ENCODE data around the gene ANTKMT.
"Not testable (repeated sequence)": the region's sequence is repeated elsewhere in the genome, so short reads cannot be mapped to it uniquely, and the experiment has no call there.

ANTKMT gene

GRCh38 chr16:700684-701584 is 20.0 kb upstream of the ANTKMT start:
- peak; percentile 44 for DNase-seq (ENCODE audit: low read depth)

- no peak for DNase-seq (ENCODE audit: low read depth)
These were observed 18.6 kb upstream of the ANTKMT start for GRCh38 chr16:702341-702740.

DNA sequence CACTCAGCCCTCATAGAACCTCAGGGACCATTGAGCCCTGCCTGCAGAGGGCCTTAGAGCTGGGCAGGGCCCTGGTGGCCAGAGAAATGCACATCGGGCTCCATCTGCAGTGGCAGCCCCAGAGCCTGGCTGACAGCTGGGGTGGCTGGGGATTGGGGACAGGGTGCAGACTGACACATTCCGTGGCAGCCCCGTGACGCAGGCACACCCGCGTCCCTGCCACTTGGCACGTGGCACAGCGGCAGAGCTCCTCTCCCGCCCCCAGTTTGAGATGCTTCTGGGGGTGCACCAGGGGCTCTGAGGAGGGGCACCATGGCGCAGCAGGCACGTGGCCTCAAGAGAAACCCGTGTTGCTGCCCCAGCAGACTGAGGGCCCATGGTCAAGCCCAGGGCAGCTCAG is 17.5 kb upstream of the ANTKMT start:
- no peak for DNase-seq (ENCODE audit: low read depth)

DNA sequence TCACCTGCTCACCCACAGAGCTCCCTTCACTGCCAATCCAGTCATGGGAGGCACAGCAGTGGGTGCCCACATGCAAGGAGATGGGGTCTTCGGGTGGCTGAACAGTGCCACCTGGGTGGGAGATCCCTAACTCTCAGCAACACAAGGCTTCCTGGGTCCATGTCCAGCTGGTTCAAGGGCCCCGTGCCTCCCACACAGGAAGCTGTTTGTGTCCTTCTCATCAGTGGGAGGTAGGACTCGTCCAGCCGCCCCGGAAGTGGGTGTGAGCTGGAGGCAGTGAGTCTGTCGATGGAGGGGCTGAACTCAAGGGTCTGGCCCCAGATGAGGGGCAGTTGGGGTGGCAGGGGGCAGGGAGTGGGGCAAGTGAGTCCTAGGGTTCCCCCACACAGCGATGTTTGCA is 16.9 kb upstream of the ANTKMT start:
- no peak for DNase-seq (ENCODE audit: low read depth)

DNA sequence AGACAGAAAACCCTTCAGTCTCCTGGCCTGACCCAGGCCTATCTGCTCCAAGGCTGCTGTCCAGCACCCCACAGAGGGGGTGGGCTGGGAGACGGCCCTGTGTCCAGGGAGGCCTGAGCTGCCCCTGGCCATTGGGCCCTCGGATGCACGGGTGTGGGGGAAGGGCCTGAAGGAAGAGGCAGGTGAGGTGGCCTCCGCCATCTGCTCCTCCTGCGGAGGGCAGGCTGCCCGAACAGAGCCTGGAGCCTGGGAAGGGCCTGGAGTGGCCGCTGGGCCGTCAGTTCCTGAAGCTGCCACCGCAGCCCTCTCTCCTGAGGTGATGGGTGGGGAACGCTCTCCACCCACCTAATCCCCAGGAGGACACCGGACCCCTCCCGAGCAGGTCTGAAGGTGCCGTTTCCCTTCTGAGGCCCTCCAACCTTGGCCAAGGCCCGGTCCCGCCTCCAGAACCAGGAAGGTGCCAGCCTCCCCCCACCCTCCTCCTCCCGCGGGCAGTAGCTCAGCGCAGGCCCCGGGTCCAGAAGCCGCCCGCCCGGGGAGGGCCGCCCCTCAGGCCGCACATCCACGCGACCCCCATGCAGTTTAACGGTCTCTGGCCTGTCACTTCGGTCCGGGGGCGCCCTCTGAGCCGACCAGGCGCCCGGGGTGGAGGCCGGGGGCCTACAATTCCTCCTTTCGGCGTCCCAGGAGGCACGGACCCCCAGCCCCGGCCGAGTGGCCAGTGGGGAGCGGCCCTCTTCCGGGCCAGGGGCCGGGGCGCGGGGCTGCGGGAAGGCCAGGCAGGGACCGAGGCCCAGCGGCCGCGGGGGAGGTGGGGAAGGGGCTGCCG is 16.2 kb upstream of the ANTKMT start:
- DNase-seq (ENCODE audit: low read depth), result no peak

DNA sequence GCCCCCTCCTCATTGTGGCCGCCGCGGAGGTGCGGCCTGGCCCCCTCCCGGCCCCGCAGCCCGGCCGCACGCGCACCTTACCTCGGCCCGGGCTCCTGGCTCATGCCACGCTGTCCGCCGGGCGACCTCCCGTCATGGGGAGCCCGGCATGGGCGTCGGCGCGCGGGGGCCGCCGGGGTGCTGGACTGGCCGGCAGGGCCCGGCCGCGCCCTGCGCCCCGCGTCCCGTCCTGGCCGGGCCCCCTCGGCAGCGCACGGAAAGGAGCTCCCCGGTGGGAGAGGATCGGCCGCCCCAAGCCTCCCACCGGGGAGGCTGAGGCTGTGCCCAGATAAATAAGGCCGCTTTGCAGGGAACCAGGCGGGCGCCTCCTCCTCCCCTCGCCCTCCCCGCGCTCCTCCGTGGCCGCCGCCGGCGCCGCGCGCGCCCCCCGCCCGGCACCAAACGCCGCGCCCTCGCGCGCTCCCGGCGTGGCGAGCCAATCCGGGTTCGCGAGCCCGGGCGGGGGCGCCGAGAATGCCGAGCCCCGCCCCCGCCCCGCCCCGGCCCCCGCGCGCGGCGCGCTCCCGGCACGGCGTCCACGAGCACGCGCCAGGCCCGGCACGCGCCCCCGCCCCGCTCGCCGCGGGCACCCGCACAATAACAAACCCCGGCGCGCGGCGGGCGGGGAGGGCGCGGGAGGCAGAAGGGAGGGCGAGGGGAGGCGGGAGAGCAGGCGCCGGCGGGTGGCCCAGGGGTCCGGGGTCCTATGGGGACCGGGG is 15.3 kb upstream of the ANTKMT start, which contains the start of gene FBXL16:
Gene FBXL16 (minus strand): TSS at position 371 of the 758 bp plus-strand sequence. CDS start 8,396 bp downstream, outside the sequence.
- no peak for DNase-seq (ENCODE audit: low read depth)

GRCh38 chr16:706189-707061 is 14.5 kb upstream of the ANTKMT start:
- no peak for DNase-seq (ENCODE audit: low read depth)

DNA sequence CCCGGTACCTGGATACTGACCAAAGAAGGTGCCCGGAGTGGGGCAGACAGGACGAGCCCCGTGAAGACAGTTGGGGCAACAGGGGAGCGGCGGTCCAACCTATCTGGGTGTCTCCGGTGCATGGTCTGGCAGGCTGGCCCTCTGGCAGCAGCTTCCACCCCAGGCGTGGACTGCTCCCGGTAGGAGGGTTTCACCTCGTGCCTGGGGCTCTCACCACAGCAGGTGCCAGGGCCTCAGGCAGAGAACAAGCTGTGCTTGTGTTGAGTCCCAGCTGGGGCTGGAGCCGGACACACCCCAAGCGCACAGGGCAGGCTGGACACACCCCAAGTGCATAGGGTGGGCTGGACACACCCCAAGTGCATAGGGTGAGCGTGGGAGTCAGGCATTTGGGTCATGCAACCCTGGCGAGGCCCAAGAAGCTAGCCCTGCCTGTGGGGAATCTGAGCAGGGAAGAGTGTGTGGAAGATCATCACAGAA is 13.8 kb upstream of the ANTKMT start:
- DNase-seq (ENCODE audit: low read depth), result no peak

DNA sequence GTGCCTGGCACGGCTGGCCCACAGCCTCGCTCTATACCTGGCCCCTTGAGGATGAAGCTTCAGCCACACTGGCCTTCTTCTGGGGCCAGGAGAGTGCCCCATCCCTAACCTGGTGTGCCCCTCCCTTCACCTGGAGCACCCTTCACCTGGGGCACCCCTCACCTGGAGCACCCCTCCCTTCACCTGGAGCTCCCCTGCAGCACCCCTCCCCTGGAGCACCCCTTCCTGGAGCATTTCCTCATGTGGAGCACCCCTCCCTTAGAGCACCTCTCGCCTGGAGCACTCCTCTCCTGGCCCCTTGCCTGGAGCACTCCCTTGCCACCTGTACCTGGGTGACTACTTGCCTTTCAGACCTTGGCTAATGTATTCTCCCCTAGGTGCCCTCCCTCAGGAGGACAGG is 12.9 kb upstream of the ANTKMT start:
- DNase-seq (ENCODE audit: low read depth), result no peak

GRCh38 chr16:708959-709358 is 12.0 kb upstream of the ANTKMT start:
- DNase-seq (ENCODE audit: low read depth), result no peak

GRCh38 chr16:709566-710499 is 11.1 kb upstream of the ANTKMT start:
- no peak for DNase-seq (ENCODE audit: low read depth)

- DNase-seq (ENCODE audit: low read depth), result no peak
These were observed 10.4 kb upstream of the ANTKMT start for GRCh38 chr16:710500-711075.

GRCh38 chr16:711084-711483 is 9.9 kb upstream of the ANTKMT start:
- no peak for DNase-seq (ENCODE audit: low read depth)

DNA sequence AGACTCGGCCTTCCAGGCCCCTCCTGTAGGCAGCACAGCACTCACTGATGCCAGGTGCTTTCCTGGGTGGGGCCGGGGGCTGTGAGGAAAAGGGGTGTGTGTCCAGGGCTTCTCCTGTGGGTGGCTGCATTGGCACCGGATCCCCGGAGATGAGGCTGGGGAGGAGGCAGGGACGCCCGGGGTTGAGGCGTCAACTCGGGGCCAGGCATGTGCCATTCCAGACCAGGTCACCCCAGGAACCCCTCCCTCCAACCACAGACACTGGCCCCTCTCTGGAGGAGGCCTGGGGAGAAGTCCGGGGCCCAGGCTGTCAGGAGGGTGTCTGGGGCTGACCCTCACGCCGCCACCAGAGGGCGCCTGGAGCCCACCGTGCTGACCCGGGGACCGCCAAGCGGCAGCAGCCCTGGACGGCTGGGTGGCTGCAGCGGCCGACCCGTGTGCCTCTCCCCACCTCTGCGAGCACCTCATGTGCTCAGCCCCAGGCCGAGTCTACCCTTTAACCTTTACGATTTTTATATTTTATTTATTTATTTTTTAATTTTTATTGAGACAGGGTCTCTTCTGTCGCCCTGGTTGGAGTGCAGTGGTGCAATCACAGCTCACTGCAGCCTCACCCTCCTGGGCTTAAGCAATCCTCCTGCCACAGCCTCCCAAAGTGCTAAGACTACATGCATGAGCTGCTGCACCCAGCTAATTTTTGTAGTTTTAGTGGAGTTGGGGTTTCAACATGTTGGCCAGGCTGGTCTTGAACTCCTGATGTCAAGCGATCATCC is 9.2 kb upstream of the ANTKMT start:
- DNase-seq (ENCODE audit: low read depth), result peak; percentile 74

- DNase-seq (ENCODE audit: low read depth), result not testable (repeated sequence)
These were observed 8.2 kb upstream of the ANTKMT start for GRCh38 chr16:712740-713250.

DNA sequence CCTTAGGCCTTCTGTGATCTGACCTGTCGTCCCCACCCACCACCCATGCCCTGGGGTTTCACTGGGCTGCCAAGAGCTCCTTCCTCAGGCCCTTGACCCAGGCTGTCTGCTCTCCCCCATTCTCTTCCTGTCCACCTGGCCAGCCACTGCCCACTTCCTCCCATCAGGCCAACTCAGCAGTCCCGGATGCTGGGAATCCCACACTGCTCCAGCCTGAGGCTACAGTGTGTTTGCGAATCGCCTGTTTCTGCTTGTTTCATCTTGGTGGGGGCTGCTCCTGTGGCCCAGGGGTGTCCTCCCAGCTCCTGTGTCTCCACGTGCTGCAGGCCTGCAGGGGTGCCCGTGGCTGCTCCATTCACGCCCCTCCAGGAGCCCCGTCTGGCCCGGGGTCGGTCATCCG is 6.9 kb upstream of the ANTKMT start:
- no peak for DNase-seq (ENCODE audit: low read depth)

GRCh38 chr16:714558-715476 is 6.1 kb upstream of the ANTKMT start, which contains the start of gene METRN:
Gene METRN, plus strand, starts transcription at chr16:715118. Its CDS starts 172 bp downstream, at chr16:715290.
- DNase-seq (ENCODE audit: low read depth), result peak; percentile 88
